Measurements from ENCODE around the gene MLIP. TPM values are rescaled to one million over a fixed set of nuclear protein-coding genes. Genes with fewer than 3 reads are reported as not detected.

Gene MLIP
- total and polyA plus RNA-seq, 2 of the 13 experiments (the other 11 are each of a cell fraction or from before 2014, with no cell fraction given) = 0.08 to 0.33 TPM

DNA sequence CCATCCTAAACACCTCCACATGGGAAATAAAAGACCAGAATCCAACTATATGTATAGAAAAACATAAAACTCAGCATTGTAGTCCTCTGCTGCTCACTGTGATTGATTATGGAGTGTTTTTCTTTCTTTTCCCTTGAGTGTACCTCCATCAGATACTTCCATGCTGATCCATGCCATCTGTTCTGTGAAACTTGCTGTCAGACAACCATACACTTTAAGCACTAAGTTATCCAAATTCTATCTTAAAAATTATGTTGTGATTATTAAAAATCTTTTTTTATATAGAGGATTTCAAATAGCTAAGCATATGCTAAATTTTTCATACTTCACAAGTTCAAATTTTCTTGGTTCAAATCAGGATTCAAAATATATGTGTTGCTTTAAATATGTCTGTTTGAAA, 105.1 kb downstream of the MLIP start:
- no peak overlapping the region for H3K27ac ChIP-seq (ENCODE audit: extremely low read length, insufficient read depth, low read length)
- no peaks in the 10 kb centered on the region for H3K36me3 ChIP-seq (replicated peaks in 1 of 2; ENCODE audit: control insufficient read depth in 1 of 2, insufficient read depth in 2 of 2, low read length in 2 of 2)
- H4K20me1 ChIP-seq (ENCODE audit: insufficient read depth, low read length) = no peaks in the 10 kb centered on the region
- no peak overlapping the region for H3K4me3 ChIP-seq (replicated peaks in 1 of 3; ENCODE audit: insufficient read depth in 1 of 3, low read depth in 2 of 3, low read length in 3 of 3)
- H3K4me2 ChIP-seq (ENCODE audit: low read depth, low read length) = no peak overlapping the region
- POLR2A ChIA-PET = no interaction called here
- no peaks in the 10 kb centered on the region for H3K4me1 ChIP-seq (ENCODE audit: insufficient read depth, low read length)
- H2AFZ ChIP-seq (ENCODE audit: low read length) = no peak overlapping the region
- intact Hi-C loops (cut with micrococcal nuclease; ENCODE audit: unreplicated experiment) = no loop called here
- no peak for FAIRE-seq
- no peak overlapping the region for H3K9ac ChIP-seq (ENCODE audit: insufficient read depth, low read depth, low read length)
- H3K9me3 ChIP-seq (ENCODE audit: low read length) = no peaks in the 10 kb centered on the region
- in situ Hi-C loops (cut with HindIII; ENCODE audit: extremely low pct_ligation_motif_present, low pct_unique_long_range_greater_than_20kb) = no loop called here
- DNase-seq (ENCODE audit: low spot score) = no peak
- ATAC-seq = no peak
- no peaks in the 10 kb centered on the region for H3K79me2 ChIP-seq (ENCODE audit: insufficient read depth, low read length)
- H3K27me3 ChIP-seq (ENCODE audit: control insufficient read depth in 1 of 2, insufficient read depth in 2 of 2, low read length in 2 of 2) = no peaks in the 10 kb centered on the region
- CTCF ChIA-PET (ENCODE audit: low intra/inter-chr PET ratio, low total read pairs) = no interaction called here
- no TSS peak for BruUV-seq (replicated peaks)
- TF ChIP-seq FOXA1 (IDR thresholded peaks at IDR 0.05) (no peak), FOXA1 (CRISPR knock-in tag; IDR thresholded peaks at IDR 0.05) (no peak), ISL2 (CRISPR knock-in tag; IDR thresholded peaks at IDR 0.05) (no peak), MYNN (CRISPR knock-in tag; IDR thresholded peaks at IDR 0.05; ENCODE audit: low read depth) (no peak), POGK (CRISPR knock-in tag; conservative IDR thresholded peaks at IDR 0.05) (no peak), JUND (CRISPR knock-in tag; IDR thresholded peaks at IDR 0.05) (no peak), ZNF879 (CRISPR knock-in tag; IDR thresholded peaks at IDR 0.05) (no peak), ZNF7 (CRISPR knock-in tag; IDR thresholded peaks at IDR 0.05) (no peak), HNRNPUL1 (IDR thresholded peaks at IDR 0.05; ENCODE audit: low read depth, low read length) (no peak)

DNA sequence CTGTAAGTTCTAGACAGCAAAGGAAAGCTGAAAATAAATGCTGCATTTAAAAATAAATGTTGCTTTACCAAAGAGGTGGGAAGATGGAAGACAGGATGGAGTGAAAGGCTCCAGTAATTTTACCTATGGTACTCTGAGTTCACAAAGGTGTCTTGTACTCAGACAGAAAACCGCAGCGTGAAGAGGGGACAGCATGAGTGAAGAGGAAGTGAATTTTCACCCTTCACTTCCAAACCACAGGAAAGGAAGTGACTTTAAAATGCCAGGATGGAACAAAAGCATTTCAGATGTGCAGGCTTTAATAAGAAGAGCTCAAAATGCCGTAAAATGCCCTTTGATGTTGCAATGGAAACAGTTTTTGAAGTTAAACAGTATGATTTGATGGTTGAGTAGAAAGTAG, 105.8 kb downstream of the MLIP start:
- Histone ChIP-seq H3K4me3 (replicated peaks in 1 of 3; ENCODE audit: insufficient read depth in 1 of 3, low read depth in 2 of 3, low read length in 3 of 3) (no peak overlapping the region), H3K4me1 (ENCODE audit: insufficient read depth, low read length) (no peaks in the 10 kb centered on the region), H3K9me3 (ENCODE audit: low read length) (no peaks in the 10 kb centered on the region), H4K20me1 (ENCODE audit: insufficient read depth, low read length) (no peaks in the 10 kb centered on the region), H3K36me3 (replicated peaks in 1 of 2; ENCODE audit: control insufficient read depth in 1 of 2, insufficient read depth in 2 of 2, low read length in 2 of 2) (no peaks in the 10 kb centered on the region), H3K4me2 (ENCODE audit: low read depth, low read length) (no peak overlapping the region), H3K27ac (ENCODE audit: extremely low read length, insufficient read depth, low read length) (no peak overlapping the region), H3K79me2 (ENCODE audit: insufficient read depth, low read length) (no peaks in the 10 kb centered on the region), H2AFZ (ENCODE audit: low read length) (no peak overlapping the region), H3K27me3 (ENCODE audit: control insufficient read depth in 1 of 2, insufficient read depth in 2 of 2, low read length in 2 of 2) (no peaks in the 10 kb centered on the region), H3K9ac (ENCODE audit: insufficient read depth, low read depth, low read length) (no peak overlapping the region)
- ChIA-PET POLR2A (no interaction called here), CTCF (ENCODE audit: low intra/inter-chr PET ratio, low total read pairs) (no interaction called here)
- ATAC-seq (no peak), FAIRE-seq (no peak), DNase-seq (ENCODE audit: low spot score) (no peak)
- WGBS (ENCODE audit: low lambda C conversion rate) = 9% methylated on average over 3 of the region's 3 CpGs
- intact Hi-C loops (cut with micrococcal nuclease; ENCODE audit: unreplicated experiment) = no loop called here
- BruUV-seq (replicated peaks) = no TSS peak
- in situ Hi-C loops (cut with HindIII; ENCODE audit: extremely low pct_ligation_motif_present, low pct_unique_long_range_greater_than_20kb) = no loop called here
- TF ChIP-seq HNRNPH1 (optimal IDR thresholded peaks at IDR 0.05; ENCODE audit: low read depth, low read length) (no peak), CBX1 (IDR thresholded peaks at IDR 0.05; ENCODE audit: low read depth) (no peak), FOXK1 (CRISPR knock-in tag; IDR thresholded peaks at IDR 0.05; ENCODE audit: borderline replicate concordance, low read depth) (no peak), TERF1 (CRISPR knock-in tag; IDR thresholded peaks at IDR 0.05) (no peak)
- TF ChIP-seq, protein P1, sequence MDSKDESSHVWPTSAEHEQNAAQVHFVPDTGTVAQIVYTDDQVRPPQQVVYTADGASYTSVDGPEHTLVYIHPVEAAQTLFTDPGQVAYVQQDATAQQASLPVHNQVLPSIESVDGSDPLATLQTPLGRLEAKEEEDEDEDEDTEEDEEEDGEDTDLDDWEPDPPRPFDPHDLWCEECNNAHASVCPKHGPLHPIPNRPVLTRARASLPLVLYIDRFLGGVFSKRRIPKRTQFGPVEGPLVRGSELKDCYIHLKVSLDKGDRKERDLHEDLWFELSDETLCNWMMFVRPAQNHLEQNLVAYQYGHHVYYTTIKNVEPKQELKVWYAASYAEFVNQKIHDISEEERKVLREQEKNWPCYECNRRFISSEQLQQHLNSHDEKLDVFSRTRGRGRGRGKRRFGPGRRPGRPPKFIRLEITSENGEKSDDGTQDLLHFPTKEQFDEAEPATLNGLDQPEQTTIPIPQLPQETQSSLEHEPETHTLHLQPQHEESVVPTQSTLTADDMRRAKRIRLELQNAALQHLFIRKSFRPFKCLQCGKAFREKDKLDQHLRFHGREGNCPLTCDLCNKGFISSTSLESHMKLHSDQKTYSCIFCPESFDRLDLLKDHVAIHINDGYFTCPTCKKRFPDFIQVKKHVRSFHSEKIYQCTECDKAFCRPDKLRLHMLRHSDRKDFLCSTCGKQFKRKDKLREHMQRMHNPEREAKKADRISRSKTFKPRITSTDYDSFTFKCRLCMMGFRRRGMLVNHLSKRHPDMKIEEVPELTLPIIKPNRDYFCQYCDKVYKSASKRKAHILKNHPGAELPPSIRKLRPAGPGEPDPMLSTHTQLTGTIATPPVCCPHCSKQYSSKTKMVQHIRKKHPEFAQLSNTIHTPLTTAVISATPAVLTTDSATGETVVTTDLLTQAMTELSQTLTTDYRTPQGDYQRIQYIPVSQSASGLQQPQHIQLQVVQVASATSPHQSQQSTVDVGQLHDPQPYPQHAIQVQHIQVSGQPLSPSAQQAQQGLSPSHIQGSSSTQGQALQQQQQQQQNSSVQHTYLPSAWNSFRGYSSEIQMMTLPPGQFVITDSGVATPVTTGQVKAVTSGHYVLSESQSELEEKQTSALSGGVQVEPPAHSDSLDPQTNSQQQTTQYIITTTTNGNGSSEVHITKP (CRISPR knock-in tag; IDR thresholded peaks at IDR 0.05; ENCODE audit: low read depth) = no peak
